DOHH2 (cell line): Measurements from ENCODE around the gene TNNT2.

ENCODE experiments used
- H3F3A ChIP-seq: fragments of 200-600 bp; sonication (generic), shearing (Covaris generic); 2 replicates; pipeline ENCODE4 v1.6.0; 2016; ENCODE audit warnings: antibody characterized with exemption, mild to moderate bottlenecking; ENCODE audit not compliant: control insufficient read depth, insufficient read depth
- H3K27ac ChIP-seq: fragments of 200-600 bp; sonication (generic); 2 replicates; pipeline ENCODE4 v1.5.1; 2014; ENCODE audit warnings: low read depth, mild to moderate bottlenecking, low read length, moderate library complexity
- H3K27me3 ChIP-seq: fragments of 200-600 bp; sonication (generic); 2 replicates; pipeline ENCODE4 v1.6.1; 2014; ENCODE audit warnings: mild to moderate bottlenecking, low read length, mixed read lengths; ENCODE audit not compliant: control insufficient read depth
- H3K36me3 ChIP-seq: fragments of 200-600 bp; sonication (generic); 2 replicates; pipeline ENCODE4 v1.6.1; 2014; ENCODE audit warnings: mild to moderate bottlenecking, low read length, moderate library complexity, mixed read lengths; ENCODE audit not compliant: control insufficient read depth
- H3K4me1 ChIP-seq: fragments of 200-600 bp; sonication (generic); 2 replicates; pipeline ENCODE4 v1.6.1; 2014; ENCODE audit warnings: mild to moderate bottlenecking, low read length, mixed read lengths; ENCODE audit not compliant: control insufficient read depth
- H3K4me2 ChIP-seq: fragments of 200-600 bp; sonication (generic); 2 replicates; pipeline ENCODE4 v1.6.0; 2014; ENCODE audit warnings: mild to moderate bottlenecking, low read length, moderate library complexity
- H3K4me3 ChIP-seq: fragments of 200-600 bp; sonication (generic); 2 replicates; pipeline ENCODE4 v1.5.1; 2014; ENCODE audit warnings: mild to moderate bottlenecking, low read length, mixed read lengths
- H3K79me2 ChIP-seq: fragments of 200-600 bp; sonication (generic); 2 replicates; pipeline ENCODE4 v1.6.1; 2014; ENCODE audit warnings: mild to moderate bottlenecking, low read length, mixed read lengths; ENCODE audit not compliant: control insufficient read depth
- H3K9me2 ChIP-seq: fragments of 200-600 bp; sonication (generic); replicated peaks from 2 replicates; pipeline ENCODE4 v1.6.1; 2014; ENCODE audit warnings: mild to moderate bottlenecking, low read length, mixed read lengths; ENCODE audit not compliant: control insufficient read depth
- H3K9me3 ChIP-seq: fragments of 200-600 bp; sonication (generic); 2 replicates; pipeline ENCODE4 v1.6.1; 2014; ENCODE audit warnings: antibody characterized with exemption, low read length, mixed read lengths; ENCODE audit not compliant: control insufficient read depth, insufficient read depth
- H4K20me1 ChIP-seq: fragments of 200-600 bp; sonication (generic); 2 replicates; pipeline ENCODE4 v1.6.0; 2014; ENCODE audit warnings: low read depth, mild to moderate bottlenecking, antibody characterized with exemption, low read length, moderate library complexity; ENCODE audit not compliant: control insufficient read depth, insufficient read depth
- EZH2phosphoT487 ChIP-seq: fragments of 200-600 bp; sonication (generic); IDR thresholded peaks from 2 replicates; pipeline ENCODE4 v1.6.1; 2017; ENCODE audit warnings: borderline replicate concordance, mild to moderate bottlenecking, antibody characterized with exemption, low read length, moderate library complexity, mixed read lengths
- TF ChIP-seq, protein P1 (sequence below): fragments of 200-600 bp; sonication (generic); IDR thresholded peaks from one replicate; pipeline ENCODE4 v1.5.1; 2014; ENCODE audit warnings: antibody characterized with exemption, mild to moderate bottlenecking, low read depth, low read length; ENCODE audit not compliant: poor library complexity, severe bottlenecking

The TNNT2 gene

DNA sequence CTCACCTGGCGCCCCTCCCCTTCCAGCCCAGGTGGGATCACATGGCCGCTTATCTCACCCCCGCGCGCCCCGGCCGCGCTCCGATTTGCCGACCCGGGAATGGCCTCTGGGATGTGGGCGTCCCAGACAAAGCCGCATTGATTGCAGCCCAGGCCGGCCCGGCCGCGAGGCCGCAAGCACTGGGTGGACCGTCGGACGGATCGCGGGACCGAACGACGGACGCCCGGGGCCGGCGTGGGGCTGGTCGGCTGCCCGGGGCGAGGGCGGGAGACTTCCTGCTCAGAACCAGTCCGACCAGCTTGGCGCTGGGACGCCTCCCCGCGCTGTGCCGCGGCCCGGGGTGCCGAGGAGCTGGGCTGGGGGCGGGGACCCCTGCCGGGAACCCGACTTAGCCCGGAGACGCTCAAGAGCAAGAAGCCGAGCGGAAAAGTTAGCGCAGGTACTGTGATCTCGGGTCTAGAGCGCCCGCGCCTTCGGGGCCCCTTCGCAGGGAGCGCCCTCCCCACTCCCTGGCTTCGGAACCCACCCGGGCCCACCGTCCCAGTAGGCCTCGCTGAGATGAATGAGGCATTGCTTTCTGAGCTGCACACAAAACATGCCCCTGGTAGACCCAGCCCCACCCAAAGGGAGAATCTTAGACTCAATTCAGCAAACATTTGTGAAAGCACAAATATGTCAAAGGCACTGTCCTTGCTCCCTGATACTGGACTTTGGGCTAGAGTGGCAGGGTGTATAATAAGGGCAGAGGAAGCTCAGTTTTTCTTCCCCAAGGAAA lies 22.1 kb upstream of the TNNT2 start:
- no peak overlapping the region for H3K4me2 ChIP-seq
- no peak overlapping the region for H3K4me3 ChIP-seq
- no peaks in the 10 kb centered on the region for H3K9me2 ChIP-seq
- no peaks in the 10 kb centered on the region for H3K9me3 ChIP-seq
- H3K79me2 ChIP-seq = no peaks in the 10 kb centered on the region
- H3K36me3 ChIP-seq = no peaks in the 10 kb centered on the region
- H3F3A ChIP-seq = no peaks in the 10 kb centered on the region
- no peak overlapping the region for H3K27ac ChIP-seq
- no peak for TF ChIP-seq EZH2phosphoT487
- TF ChIP-seq, protein P1, sequence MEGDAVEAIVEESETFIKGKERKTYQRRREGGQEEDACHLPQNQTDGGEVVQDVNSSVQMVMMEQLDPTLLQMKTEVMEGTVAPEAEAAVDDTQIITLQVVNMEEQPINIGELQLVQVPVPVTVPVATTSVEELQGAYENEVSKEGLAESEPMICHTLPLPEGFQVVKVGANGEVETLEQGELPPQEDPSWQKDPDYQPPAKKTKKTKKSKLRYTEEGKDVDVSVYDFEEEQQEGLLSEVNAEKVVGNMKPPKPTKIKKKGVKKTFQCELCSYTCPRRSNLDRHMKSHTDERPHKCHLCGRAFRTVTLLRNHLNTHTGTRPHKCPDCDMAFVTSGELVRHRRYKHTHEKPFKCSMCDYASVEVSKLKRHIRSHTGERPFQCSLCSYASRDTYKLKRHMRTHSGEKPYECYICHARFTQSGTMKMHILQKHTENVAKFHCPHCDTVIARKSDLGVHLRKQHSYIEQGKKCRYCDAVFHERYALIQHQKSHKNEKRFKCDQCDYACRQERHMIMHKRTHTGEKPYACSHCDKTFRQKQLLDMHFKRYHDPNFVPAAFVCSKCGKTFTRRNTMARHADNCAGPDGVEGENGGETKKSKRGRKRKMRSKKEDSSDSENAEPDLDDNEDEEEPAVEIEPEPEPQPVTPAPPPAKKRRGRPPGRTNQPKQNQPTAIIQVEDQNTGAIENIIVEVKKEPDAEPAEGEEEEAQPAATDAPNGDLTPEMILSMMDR = no peak
- no peaks in the 10 kb centered on the region for H3K4me1 ChIP-seq
- peaks cover 25% of the 10 kb centered on the region for H3K27me3 ChIP-seq
- H4K20me1 ChIP-seq = no peaks in the 10 kb centered on the region

DNA sequence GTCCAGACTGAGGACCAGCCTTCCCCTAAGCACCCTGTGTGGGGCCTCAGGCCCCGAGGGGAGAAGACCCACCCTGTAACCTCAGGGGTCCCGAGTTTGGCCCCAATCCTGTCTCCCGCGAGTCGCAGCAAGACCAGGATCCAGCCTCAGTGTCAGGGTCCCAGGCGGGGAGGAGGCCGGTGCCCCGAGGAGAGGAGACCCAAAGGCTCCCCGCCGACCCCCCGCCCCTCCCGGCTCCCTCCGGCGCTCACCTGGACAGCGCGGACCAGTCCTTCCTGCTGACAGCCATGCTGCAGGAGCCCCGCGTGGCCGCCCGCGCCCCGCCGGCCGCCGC lies 21.5 kb upstream of the TNNT2 start, which contains the start of gene LAD1:
LAD1 (minus strand) TSS at position 307 of the 334 bp plus-strand sequence; CDS start at position 289, 18 bp downstream.
- no peaks in the 10 kb centered on the region for H3K36me3 ChIP-seq
- TF ChIP-seq, protein P1 = no peak
- no peak for TF ChIP-seq EZH2phosphoT487
- H3K4me3 ChIP-seq = no peak within 1 kb of the TSS
- H4K20me1 ChIP-seq = no peaks in the 10 kb centered on the region
- no peaks in the 10 kb centered on the region for H3F3A ChIP-seq
- H3K4me2 ChIP-seq = no peak within 1 kb of the TSS
- H3K27ac ChIP-seq = no peak within 1 kb of the TSS
- no peaks in the 10 kb centered on the region for H3K4me1 ChIP-seq
- H3K27me3 ChIP-seq = peaks cover 22% of the 10 kb centered on the region
- H3K79me2 ChIP-seq = no peaks in the 10 kb centered on the region
- H3K9me3 ChIP-seq = no peaks in the 10 kb centered on the region
- no peaks in the 10 kb centered on the region for H3K9me2 ChIP-seq

DNA sequence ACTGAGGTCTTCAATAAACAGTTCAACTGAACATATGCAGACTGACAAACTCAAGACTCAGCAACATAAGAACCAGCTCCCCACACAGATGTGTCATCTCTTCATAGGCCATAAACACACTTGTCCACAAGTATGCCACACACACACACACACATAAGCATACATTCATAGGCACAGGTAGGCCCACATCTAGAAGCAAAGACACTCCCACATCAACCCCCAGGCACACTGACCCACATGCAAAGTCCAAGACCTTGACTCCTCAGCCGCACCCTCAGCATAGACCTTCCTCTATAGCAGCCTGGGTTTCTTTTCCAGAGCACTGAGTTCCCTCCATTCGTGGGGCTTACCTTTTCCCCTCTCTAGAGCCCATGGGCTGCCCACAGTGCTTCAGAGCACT lies 20.2 kb upstream of the TNNT2 start:
- H3K27ac ChIP-seq = no peak overlapping the region
- no peaks in the 10 kb centered on the region for H4K20me1 ChIP-seq
- no peaks in the 10 kb centered on the region for H3K4me1 ChIP-seq
- TF ChIP-seq, protein P1 = no peak
- no peak for TF ChIP-seq EZH2phosphoT487
- peaks cover 9% of the 10 kb centered on the region for H3K27me3 ChIP-seq
- H3F3A ChIP-seq = no peaks in the 10 kb centered on the region
- H3K9me3 ChIP-seq = no peaks in the 10 kb centered on the region
- H3K9me2 ChIP-seq = no peaks in the 10 kb centered on the region
- no peak overlapping the region for H3K4me2 ChIP-seq
- no peaks in the 10 kb centered on the region for H3K36me3 ChIP-seq
- no peaks in the 10 kb centered on the region for H3K79me2 ChIP-seq
- H3K4me3 ChIP-seq = no peak overlapping the region
